CD4-positive, alpha-beta T cell treated with Interleukin-4 for 4 hours (primary cell): ENCODE measurements around the gene INHBE.
"Not testable (repeated sequence)": the region's sequence is repeated elsewhere in the genome, so short reads cannot be mapped to it uniquely, and the experiment has no call there.

Source experiments
- DNase-seq: peaks from one replicate; pipeline ENCODE4 v3.0.0-alpha.2; 2020

The INHBE gene

DNA sequence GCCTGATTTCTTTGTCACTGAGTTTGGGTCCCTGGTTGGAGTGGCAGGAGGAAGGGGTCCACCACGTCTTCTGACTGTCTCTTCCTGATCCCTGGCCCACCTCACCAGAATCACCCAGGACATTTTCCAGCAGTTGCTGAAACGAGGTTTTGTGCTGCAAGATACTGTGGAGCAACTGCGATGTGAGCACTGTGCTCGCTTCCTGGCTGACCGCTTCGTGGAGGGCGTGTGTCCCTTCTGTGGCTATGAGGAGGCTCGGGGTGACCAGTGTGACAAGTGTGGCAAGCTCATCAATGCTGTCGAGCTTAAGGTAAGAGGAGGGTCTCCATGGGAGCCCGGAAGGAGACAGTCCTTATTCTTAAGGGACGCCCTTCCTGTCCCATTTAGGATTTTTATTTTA lies 45.1 kb downstream of the INHBE start:
- DNase-seq: no peak

DNA sequence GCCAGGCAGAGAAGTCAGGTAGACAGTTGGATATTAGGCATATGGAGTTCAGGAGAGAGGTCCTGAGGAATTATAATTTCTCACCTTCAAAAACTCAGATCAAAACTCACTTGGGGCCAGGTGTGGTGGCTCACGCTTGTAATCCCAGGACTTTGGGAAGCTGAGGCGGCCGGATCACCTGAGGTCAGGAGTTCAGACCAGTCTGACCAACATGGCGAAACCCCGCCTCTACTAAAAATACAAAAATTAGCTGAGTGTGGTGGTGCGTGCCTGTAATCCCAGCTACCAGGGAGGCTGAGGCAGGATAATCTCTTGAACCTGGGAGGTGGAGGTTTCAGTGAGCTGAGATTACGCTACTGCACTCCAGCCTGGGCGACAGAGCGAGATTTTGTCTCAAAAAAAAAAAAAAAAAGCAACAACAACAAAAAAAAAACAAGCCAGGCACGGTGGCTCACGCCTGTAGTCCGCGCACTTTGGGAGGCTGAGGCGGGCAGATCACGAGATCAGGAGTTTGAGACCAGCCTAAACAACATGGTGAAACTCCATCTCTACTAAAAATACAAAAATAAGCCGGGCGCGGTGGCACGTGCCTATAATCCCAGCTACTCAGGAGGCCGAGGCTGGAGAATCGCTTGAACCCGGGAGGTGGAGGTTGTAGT lies 47.3 kb downstream of the INHBE start:
- not testable (repeated sequence) for DNase-seq

- not testable (repeated sequence) for DNase-seq
Observed at GRCh38 chr12:57506541-57506940, 51.4 kb downstream of the INHBE start.
